Uterus (tissue), 4 donors: Measurements from ENCODE around the gene LDLRAD4. TPM values are rescaled to one million over a fixed set of nuclear protein-coding genes. Genes with fewer than 3 reads are reported as not detected.

Experiments
- DNase-seq, 2 donors: peaks; one replicate each; pipeline ENCODE4 v3.0.0-alpha.2; 2019 to 2020
- H3K27ac ChIP-seq, 2 donors: fragments of 200-600 bp; sonication (generic); 1 replicate in 1 of 2; 2 replicates in 1 of 2; pipeline ENCODE4 v1.5.1; 2016 to 2018
- H3K27me3 ChIP-seq, 2 donors: fragments of 200-600 bp; sonication (generic); one replicate each; pipeline ENCODE4 v1.5.1; 2018 to 2019; ENCODE audit warnings: control low read depth in 1 of 2
- H3K36me3 ChIP-seq, 2 donors: fragments of 200-600 bp; sonication (generic); one replicate each; pipeline ENCODE4 v1.5.1; 2019; ENCODE audit warnings: control low read depth in 1 of 2
- H3K4me1 ChIP-seq, 2 donors: fragments of 200-600 bp; sonication (generic); one replicate each; pipeline ENCODE4 v1.5.1; 2018 to 2019; ENCODE audit warnings: control low read depth in 1 of 2
- H3K4me3 ChIP-seq, 2 donors: fragments of 200-600 bp; sonication (generic); 1 replicate in 1 of 2; 2 replicates in 1 of 2; pipeline ENCODE4 v1.5.1; 2018 to 2019; ENCODE audit warnings: mild to moderate bottlenecking in 1 of 2
- H3K9me3 ChIP-seq, 2 donors: fragments of 200-600 bp; sonication (generic); one replicate each; pipeline ENCODE4 v1.5.1; 2019; ENCODE audit warnings: control low read depth in 1 of 2
- POLR2A ChIP-seq, 2 donors: fragments of 450-650 bp; IDR thresholded peaks; one replicate each; pipeline ENCODE4 v1.6.1; 2016; ENCODE audit warnings: antibody characterized with exemption in 2 of 2, mild to moderate bottlenecking in 1 of 2, moderate library complexity in 1 of 2
- intact Hi-C: fragments of 100-400 bp; cut with DNase I; formaldehyde crosslinking; loops from one replicate; pipeline ENCODE4 v1.15.1; 2023; ENCODE audit warnings: low total_unique reads
- total RNA-seq, 4 donors: library from RNA; depleted of rRNA in 3 of 4; stranded (reverse); fragments of >200 nt in 3 of 4; gene quantifications; one replicate each; pipeline versions ENCODE4 v1.1.0 to v1.2.4, GENCODE V29; 2014 to 2023
- TF ChIP-seq, protein P1 (sequence below), 4 experiments: fragments of 200-600 bp in 2 of 4; fragments of 450-650 bp in 2 of 4; sonication (generic) in 2 of 4; IDR thresholded peaks; one replicate each; pipeline ENCODE4 v1.5.1; 2016 to 2019; ENCODE audit warnings: antibody characterized with exemption in 4 of 4, mild to moderate bottlenecking in 2 of 4, moderate library complexity in 1 of 4
- donor health status: DM: yes; HTN: yes; CAD: no.

Gene LDLRAD4
- total RNA-seq, 4 donors from 2014 or later = 23.8 to 82.2 (median 39.3) TPM

DNA sequence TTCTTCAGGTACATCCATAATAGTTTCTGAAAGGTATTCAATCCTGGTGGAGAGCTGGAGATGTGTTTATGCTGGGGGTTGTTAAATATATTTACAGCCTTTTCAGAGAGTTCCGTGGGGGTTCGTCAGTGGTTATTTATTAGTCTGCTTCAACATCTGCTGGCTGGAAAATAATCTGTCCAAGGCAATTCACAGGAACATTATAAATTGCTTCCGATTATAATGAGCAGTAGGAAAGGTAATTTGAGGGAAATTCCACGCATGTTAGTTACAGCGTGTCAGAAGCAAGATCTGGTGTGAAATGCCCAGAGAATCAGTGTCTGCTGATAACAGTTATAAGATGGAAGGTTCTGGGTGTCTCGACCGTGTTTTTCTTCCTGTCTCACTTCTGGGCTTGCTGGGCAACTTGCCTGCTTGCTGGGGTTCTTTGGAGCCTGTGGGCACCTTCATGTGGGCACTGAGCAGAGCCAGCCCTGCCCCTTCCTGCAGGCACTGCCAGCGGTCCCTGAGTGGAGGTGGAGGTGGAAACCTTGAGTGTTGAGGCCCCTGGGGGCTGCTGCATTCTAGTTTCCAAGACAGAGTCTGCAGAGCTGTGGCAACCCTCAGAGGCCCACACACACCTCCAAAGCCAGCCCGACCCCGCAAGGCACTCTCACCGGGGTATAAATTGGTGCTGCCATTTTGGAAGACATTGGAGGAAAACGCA, 322.1 kb downstream of the LDLRAD4 start:
- Histone ChIP-seq H3K27me3 (no peaks in the 10 kb centered on the region), H3K9me3 (no peaks in the 10 kb centered on the region), H3K4me1 (peaks cover 16% of the 10 kb centered on the region in 2 donors), H3K4me3 (no peak overlapping the region), H3K27ac (peak overlapping the region; percentile 62 to 80), H3K36me3 (no peaks in the 10 kb centered on the region)
- TF ChIP-seq POLR2A (IDR thresholded peaks at IDR 0.05) = no peak
- TF ChIP-seq, protein P1, sequence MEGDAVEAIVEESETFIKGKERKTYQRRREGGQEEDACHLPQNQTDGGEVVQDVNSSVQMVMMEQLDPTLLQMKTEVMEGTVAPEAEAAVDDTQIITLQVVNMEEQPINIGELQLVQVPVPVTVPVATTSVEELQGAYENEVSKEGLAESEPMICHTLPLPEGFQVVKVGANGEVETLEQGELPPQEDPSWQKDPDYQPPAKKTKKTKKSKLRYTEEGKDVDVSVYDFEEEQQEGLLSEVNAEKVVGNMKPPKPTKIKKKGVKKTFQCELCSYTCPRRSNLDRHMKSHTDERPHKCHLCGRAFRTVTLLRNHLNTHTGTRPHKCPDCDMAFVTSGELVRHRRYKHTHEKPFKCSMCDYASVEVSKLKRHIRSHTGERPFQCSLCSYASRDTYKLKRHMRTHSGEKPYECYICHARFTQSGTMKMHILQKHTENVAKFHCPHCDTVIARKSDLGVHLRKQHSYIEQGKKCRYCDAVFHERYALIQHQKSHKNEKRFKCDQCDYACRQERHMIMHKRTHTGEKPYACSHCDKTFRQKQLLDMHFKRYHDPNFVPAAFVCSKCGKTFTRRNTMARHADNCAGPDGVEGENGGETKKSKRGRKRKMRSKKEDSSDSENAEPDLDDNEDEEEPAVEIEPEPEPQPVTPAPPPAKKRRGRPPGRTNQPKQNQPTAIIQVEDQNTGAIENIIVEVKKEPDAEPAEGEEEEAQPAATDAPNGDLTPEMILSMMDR (IDR thresholded peaks at IDR 0.05) = no peak
- intact Hi-C loops = no loop called here
- DNase-seq = no peak

DNA sequence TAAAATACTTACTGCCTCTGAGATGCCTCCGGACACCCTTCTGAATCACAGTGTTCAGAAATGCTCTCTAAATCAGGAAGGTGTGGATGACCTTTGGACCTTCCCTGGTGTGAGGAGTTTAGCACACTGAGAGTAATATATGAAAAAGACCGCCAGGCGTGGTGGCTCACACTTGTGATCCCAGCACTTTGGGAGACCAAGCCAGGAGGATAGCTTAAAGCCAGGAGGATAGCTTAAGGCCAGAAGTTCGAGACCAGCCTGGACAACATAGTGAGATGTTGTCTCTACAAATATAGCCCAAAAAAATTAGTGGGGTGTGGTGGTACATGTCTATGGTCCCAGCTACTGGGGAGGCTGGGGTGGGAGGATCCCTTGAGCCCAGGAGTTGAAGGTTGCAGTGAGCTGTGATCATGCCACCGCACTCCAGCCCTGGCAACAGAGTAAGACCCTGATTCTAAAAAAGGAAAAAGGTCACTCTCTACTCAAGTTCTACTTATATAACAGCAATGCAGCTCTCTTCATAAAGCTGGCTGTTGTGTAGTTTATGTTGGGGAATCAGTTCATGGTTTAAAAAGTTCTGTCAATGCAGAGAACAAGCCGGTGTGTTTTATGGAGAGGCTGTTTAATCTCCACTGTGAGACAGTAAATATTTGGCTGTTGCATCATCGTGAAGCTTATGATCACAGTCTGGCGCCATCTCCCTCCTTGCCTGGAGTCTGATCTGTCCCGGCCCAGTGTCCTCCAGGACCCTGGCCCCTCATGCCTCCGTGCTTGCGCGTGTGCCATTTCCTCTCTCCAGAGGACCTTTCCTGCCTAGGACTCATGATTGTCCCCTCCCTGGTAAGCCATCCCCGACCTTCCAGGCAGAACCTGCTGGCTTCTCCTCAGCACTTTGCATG, 323.3 kb downstream of the LDLRAD4 start:
- TF ChIP-seq POLR2A (IDR thresholded peaks at IDR 0.05) = no peak
- TF ChIP-seq, protein P1 (IDR thresholded peaks at IDR 0.05) = no peak
- intact Hi-C loops = no loop called here
- Histone ChIP-seq H3K36me3 (no peaks in the 10 kb centered on the region), H3K27me3 (no peaks in the 10 kb centered on the region), H3K4me3 (no peak overlapping the region), H3K4me1 (peaks cover 16% of the 10 kb centered on the region in 2 donors), H3K9me3 (no peaks in the 10 kb centered on the region), H3K27ac (peak overlapping the region; percentile 59 to 62)
- peak; percentile 69 to 74 for DNase-seq

DNA sequence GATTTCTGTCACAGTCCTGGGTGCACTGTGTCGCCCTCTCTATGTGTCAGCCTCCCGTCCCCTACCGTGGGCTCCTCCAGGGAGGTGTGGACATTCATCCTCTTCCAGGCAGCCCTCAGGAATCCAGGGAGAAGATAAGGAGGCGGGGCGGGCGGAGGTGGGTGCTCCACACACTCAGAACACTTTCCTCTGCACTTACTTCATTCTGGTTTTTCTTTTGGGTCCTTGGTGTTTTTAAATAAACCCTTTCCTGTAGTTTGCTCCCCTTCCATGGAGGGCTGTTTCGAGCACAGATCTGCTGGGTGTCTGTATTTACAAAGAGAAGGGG, 323.9 kb downstream of the LDLRAD4 start:
- H3K4me3 ChIP-seq = no peak overlapping the region
- peaks cover 16 to 19% of the 10 kb centered on the region in 2 donors for H3K4me1 ChIP-seq
- intact Hi-C loops = no loop called here

DNA sequence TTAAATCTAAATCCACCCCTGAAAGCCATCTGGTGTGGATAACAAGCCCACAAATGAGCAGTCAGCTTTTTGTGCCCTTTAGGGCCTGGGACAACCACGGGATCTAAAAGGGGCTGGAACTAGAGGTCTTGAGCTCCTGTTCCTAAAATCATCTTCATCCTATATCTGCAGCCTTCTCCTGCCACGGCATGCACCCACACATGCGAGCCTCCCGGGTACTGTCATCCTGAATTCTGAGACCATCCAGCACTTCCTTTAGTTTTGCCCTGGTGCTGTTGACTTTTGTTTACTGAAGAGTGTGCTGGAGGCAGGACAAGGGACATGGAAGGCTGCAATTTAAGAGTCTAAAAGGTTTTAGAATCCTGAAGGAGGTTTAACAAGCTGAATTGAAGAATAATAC, 324.6 kb downstream of the LDLRAD4 start:
- DNase-seq = no peak
- no peaks in the 10 kb centered on the region for H3K36me3 ChIP-seq
- peaks cover 17 to 20% of the 10 kb centered on the region in 2 donors for H3K4me1 ChIP-seq
- peak overlapping the region in 1 of 2 donors; percentile 62 for H3K27ac ChIP-seq
- TF ChIP-seq, protein P1 (IDR thresholded peaks at IDR 0.05) = no peak
- TF ChIP-seq POLR2A (IDR thresholded peaks at IDR 0.05) = no peak
- no peaks in the 10 kb centered on the region for H3K27me3 ChIP-seq
- no peaks in the 10 kb centered on the region for H3K9me3 ChIP-seq
- intact Hi-C loops = no loop called here
- H3K4me3 ChIP-seq = no peak overlapping the region

More for the DNA sequence above, 323.9 kb downstream of the LDLRAD4 start:
- H3K36me3 ChIP-seq = no peaks in the 10 kb centered on the region
- peak overlapping the region; percentile 56 to 62 for H3K27ac ChIP-seq
- TF ChIP-seq, protein P1 (IDR thresholded peaks at IDR 0.05) = no peak
- no peak for TF ChIP-seq POLR2A (IDR thresholded peaks at IDR 0.05)
- no peak for DNase-seq
- H3K9me3 ChIP-seq = no peaks in the 10 kb centered on the region
- no peaks in the 10 kb centered on the region for H3K27me3 ChIP-seq
